GM13977 (cell line): Measurements from ENCODE around the gene IFNGR2.
"Not testable (repeated sequence)": the region's sequence is repeated elsewhere in the genome, so short reads cannot be mapped to it uniquely, and the experiment has no call there.

Experiments used
- DNase-seq: peaks from one replicate; pipeline ENCODE4 v3.0.0; 2012; ENCODE audit warnings: low spot score
- in situ Hi-C: fragments of 300-500 bp; cut with MboI; formaldehyde crosslinking; loops from one replicate; pipeline ENCODE4 v1.12.0; 2022; ENCODE audit warnings: low sequenced_read_pairs, low pct_unique_long_range_greater_than_20kb, mixed read lengths, inconsistent platforms; ENCODE audit not compliant: unreplicated experiment
- TF ChIP-seq, protein P1 (sequence below): IDR thresholded peaks from 2 replicates; pipeline ENCODE4 v1.5.1; 2012; ENCODE audit warnings: mild to moderate bottlenecking, control low read depth; ENCODE audit not compliant: insufficient read depth; ENCODE audit errors: extremely low read depth, missing control alignments

The IFNGR2 gene

DNA sequence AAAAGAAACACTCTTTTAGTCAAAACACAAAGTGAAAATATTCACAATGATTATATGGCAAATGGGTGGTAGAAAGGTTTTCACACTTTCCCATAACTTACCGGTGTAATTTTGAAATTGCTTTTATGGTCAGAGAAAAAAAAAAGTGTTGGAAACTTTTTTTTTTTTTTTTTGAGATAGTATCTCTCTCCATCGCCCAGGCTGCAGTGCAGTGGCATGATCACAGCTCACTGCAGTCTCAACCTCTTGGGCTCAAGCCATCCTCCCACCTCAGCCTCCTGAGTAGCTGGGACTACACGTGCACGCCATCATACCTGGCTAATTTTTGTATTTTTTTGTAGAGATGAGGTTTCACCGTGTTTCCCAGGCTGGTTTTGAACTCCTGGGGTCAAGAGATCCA, 3.3 kb downstream of the IFNGR2 start:
- DNase-seq = no peak
- TF ChIP-seq, protein P1, sequence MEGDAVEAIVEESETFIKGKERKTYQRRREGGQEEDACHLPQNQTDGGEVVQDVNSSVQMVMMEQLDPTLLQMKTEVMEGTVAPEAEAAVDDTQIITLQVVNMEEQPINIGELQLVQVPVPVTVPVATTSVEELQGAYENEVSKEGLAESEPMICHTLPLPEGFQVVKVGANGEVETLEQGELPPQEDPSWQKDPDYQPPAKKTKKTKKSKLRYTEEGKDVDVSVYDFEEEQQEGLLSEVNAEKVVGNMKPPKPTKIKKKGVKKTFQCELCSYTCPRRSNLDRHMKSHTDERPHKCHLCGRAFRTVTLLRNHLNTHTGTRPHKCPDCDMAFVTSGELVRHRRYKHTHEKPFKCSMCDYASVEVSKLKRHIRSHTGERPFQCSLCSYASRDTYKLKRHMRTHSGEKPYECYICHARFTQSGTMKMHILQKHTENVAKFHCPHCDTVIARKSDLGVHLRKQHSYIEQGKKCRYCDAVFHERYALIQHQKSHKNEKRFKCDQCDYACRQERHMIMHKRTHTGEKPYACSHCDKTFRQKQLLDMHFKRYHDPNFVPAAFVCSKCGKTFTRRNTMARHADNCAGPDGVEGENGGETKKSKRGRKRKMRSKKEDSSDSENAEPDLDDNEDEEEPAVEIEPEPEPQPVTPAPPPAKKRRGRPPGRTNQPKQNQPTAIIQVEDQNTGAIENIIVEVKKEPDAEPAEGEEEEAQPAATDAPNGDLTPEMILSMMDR = no peak
- in situ Hi-C loops = no loop called here

DNA sequence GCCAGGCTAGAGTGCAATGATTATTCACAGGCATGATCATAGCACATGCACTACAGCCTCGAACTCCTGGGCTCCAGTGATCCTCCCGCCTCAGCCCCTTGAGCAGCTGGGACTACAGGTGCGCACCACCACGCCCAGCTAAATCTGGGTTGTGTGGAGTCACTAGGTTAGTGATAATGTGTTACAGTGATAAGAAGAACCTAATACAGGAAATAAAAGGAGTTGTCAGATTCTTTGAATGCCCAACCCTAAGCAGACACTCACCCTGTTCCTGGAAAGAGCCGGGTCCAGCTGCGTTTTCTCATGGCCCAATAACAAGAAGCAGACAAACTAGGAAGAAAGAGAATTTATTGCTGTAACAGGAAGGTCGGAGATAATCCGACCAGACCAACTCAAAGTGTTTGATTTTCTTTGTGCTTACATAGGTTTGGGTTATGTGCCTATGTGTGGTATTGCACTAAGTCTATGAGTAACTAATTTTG, 8.8 kb downstream of the IFNGR2 start:
- TF ChIP-seq, protein P1 = no peak
- in situ Hi-C loops = no loop called here
- DNase-seq = no peak

DNA sequence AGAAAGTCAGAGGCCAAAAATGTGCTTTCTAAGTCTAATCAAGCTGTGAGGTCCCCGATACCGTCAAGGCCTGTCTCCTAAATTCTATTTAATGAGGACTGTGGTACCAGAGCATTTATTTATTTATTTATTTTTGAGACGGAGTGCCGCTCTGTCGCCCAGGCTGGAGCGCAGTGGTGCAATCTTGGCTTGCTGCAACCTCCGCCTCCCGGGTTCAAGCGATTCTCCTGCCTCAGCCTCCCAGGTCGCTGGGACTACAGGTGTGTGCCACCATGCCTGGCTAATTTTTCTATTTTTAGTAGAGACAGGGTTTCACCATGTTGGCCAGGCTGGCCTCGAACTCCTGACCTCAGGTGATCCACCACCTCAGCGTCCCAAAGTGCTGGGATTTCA, 9.2 kb downstream of the IFNGR2 start:
- in situ Hi-C loops, DNase-seq: not testable (repeated sequence)

DNA sequence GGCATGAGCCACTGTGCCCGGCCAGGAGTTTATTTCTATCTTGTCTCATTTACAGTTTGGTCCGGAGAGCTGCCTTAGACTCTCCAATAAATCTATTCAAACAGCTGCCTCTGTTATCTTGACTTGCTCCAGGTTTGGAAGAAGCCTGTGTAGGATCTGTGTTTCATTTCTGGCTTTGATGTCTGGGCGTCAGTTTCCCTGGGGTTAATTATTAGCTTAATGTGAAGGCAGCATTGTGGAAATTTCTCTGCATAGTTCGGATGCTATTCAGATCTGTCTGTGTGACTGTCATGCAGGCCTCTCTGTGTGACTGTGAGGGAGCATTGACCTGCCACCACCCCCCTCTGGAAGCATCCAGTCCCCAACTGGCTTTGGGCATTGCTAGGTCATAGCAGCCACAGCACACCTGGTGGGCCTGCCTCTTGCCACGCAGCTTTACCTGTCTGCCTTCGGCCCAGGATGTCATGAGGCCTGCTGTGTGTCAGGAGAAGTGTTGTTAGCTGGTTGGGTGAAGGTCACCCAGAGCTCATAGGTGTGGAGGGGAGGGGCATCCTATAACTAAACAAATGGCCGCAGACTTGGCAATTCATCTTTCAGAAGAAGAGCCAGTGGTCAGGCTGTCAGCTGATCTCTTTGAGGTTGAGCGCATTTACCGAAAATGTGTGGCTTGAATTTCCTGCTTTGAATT, 9.8 kb downstream of the IFNGR2 start:
- in situ Hi-C loops = no loop called here
- TF ChIP-seq, protein P1 = no peak
- DNase-seq = peak; percentile 37

GRCh38 chr21:33414068-33414467, 10.9 kb downstream of the IFNGR2 start:
- in situ Hi-C loops = no loop called here
- TF ChIP-seq, protein P1 = no peak
- no peak for DNase-seq

DNA sequence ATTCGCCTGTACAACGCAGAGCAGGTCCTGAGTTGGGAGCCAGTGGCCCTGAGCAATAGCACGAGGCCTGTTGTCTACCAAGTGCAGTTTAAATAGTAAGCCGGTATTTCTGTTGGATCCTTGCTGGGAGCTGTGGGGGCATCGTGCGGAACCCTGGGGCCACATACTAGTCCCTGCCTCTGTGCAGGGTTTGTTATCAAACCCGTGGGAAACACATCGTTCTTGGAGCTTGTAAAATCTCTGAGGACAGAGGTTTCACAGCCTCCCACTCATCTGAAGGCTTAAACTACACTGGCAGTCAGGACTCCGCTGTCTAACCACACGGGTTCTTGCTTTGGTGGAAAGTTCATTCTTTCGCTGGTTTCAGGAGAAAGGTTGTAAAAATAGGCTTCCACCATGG, 11.7 kb downstream of the IFNGR2 start:
- TF ChIP-seq, protein P1 = no peak
- no peak for DNase-seq
- in situ Hi-C loops = no loop called here

- no peak for DNase-seq
- TF ChIP-seq, protein P1 = no peak
- in situ Hi-C loops = no loop called here
Measured at GRCh38 chr21:33418691-33419090, 15.5 kb downstream of the IFNGR2 start.
